Sigmoid colon (tissue), 7 donors: ENCODE results near the gene KCNF1. TPM values are rescaled to one million over a fixed set of nuclear protein-coding genes. Genes with fewer than 3 reads are reported as not detected.

ENCODE experiments used
- DNase-seq: peaks from one replicate; pipeline ENCODE4 v3.0.0-alpha.2; 2019
- H3K27ac ChIP-seq, 4 donors: fragments of 200-600 bp; sonication (generic); one replicate each; pipeline ENCODE4 v1.5.1; 2016 to 2019; ENCODE audit warnings: mild to moderate bottlenecking in 1 of 4
- H3K27me3 ChIP-seq, 3 donors: fragments of 200-600 bp; sonication (generic); one replicate each; pipeline ENCODE4 v1.5.1; 2019; ENCODE audit warnings: mild to moderate bottlenecking in 1 of 3
- H3K36me3 ChIP-seq, 4 donors: fragments of 200-600 bp; sonication (generic); one replicate each; pipeline ENCODE4 v1.5.1; 2016 to 2019
- H3K4me1 ChIP-seq, 4 donors: fragments of 200-600 bp; sonication (generic); one replicate each; pipeline ENCODE4 v1.5.1; 2017 to 2019
- H3K4me3 ChIP-seq, 4 donors: fragments of 200-600 bp; sonication (generic); one replicate each; pipeline ENCODE4 v1.5.1; 2017 to 2019; ENCODE audit warnings: mild to moderate bottlenecking in 2 of 4, moderate library complexity in 1 of 4
- H3K9me3 ChIP-seq, 4 donors: fragments of 200-600 bp in 3 of 4; sonication (generic) in 3 of 4; one replicate each; pipeline versions ENCODE4 v1.5.1 to v1.6.1; 2013 to 2019
- EP300 ChIP-seq, 4 donors: sonication (generic); formaldehyde crosslinking; IDR thresholded peaks; one replicate each; pipeline ENCODE4 v1.6.1; 2017; ENCODE audit warnings: antibody characterized with exemption in 4 of 4
- POLR2A ChIP-seq, 2 donors: fragments of 450-650 bp; IDR thresholded peaks; one replicate each; pipeline ENCODE4 v1.6.1; 2016; ENCODE audit warnings: antibody characterized with exemption in 2 of 2, mild to moderate bottlenecking in 2 of 2, moderate library complexity in 2 of 2
- POLR2AphosphoS5 ChIP-seq, 4 donors: sonication (generic); formaldehyde crosslinking; IDR thresholded peaks; one replicate each; pipeline ENCODE4 v1.6.1; 2017; ENCODE audit warnings: antibody characterized with exemption in 4 of 4
- WGBS, 2 donors: extraction: QIAGEN DNeasy Blood & Tissue Kit; methylation state at CpG; one replicate each; pipeline ENCODE4 v1.1.7; 2013; 5-methylcytosine and 5-hydroxymethylcytosine counted together
- intact Hi-C: fragments of 100-400 bp; cut with DNase I; formaldehyde crosslinking; loops from one replicate; pipeline ENCODE4 v1.15.1; 2023
- polyA plus RNA-seq, 3 donors: library from polyadenylated mRNA; stranded (reverse); fragments of 200-250 nt; gene quantifications; one replicate each; pipeline ENCODE4 v1.2.3, GENCODE V29; 2013
- total RNA-seq, 4 donors: library from RNA; depleted of rRNA; stranded (reverse); fragments of >200 nt; gene quantifications; one replicate each; pipeline ENCODE4 v1.1.0, GENCODE V29; 2016
- TF ChIP-seq, protein P1 (sequence below), 4 experiments: fragments of 450-650 bp in 3 of 4; fragments of 200-600 bp in 1 of 4; IDR thresholded peaks; one replicate each; pipeline ENCODE4 v1.5.1; 2016 to 2019; ENCODE audit warnings: antibody characterized with exemption in 4 of 4, mild to moderate bottlenecking in 3 of 4, moderate library complexity in 2 of 4
- donor health status: healthy with polysubstance abuse.
- donor health status: Bipolar disorder and iron deficiency.
- donor health status: healthy.

Gene KCNF1, protein sequence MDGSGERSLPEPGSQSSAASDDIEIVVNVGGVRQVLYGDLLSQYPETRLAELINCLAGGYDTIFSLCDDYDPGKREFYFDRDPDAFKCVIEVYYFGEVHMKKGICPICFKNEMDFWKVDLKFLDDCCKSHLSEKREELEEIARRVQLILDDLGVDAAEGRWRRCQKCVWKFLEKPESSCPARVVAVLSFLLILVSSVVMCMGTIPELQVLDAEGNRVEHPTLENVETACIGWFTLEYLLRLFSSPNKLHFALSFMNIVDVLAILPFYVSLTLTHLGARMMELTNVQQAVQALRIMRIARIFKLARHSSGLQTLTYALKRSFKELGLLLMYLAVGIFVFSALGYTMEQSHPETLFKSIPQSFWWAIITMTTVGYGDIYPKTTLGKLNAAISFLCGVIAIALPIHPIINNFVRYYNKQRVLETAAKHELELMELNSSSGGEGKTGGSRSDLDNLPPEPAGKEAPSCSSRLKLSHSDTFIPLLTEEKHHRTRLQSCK
- total RNA-seq (1 to 10 TPM in 2 of 4 donors, under 1 TPM in 2; 0.16 to 1.4 (median 0.94) TPM), polyA plus RNA-seq (1 to 10 TPM in 1 of 3 donors, under 1 TPM in 1, not detected in 1; 0.34 to 1.2 TPM)

DNA sequence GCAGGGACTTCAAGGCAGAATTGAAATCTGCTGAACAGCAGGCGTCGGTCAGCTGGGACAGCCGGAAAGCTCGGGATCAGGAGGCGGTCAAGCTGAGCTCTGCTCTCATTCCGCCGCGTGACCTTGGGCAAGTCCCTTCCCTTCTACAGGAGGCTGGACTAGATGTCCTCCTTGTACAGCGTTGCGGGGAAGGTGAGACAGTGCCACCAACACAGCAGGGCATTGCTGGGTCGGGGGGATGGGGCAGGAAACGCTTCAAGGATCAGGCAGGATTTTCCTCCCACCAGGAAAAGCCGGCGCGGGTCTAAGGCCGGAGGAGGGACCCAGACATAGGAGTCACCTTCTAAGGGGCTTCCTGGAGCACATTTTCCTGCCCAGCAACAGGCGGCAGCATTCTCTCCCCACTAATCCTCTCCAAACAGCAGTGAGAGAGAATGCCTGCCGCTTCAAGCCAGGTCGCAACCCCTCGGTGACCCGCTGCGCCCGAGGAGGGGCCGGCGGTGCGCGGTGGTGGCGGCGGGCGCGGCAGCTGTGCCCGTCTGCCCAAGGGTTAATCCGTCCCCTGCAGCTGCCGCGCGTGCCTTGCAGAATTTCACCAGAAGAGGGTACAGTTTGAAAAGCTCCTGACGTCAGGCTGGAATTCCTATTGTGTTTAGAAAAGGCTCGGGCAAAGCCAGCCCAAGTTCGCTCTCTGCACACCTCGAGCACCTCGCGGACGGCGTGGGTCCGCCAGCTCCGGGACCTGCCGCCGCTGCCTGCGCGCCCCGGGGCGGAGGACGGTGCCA, at the start of gene KCNF1:
Gene KCNF1 (plus strand): TSS at position 644 of the 785 bp plus-strand sequence. CDS start 493 bp downstream, outside the sequence.
- Histone ChIP-seq H3K36me3 (no peaks in the 10 kb centered on the region), H3K4me3 (peak within 1 kb of the TSS; percentile 21 to 48 (median 42)), H3K4me1 (peaks cover 0 to 15% (median 6%) of the 10 kb centered on the region in 4 donors), H3K27ac (peak within 1 kb of the TSS in 1 of 4 donors; percentile 57), H3K9me3 (no peaks in the 10 kb centered on the region), H3K27me3 (peaks cover 4 to 29% (median 16%) of the 10 kb centered on the region in 3 donors)
- TF ChIP-seq, protein P1, sequence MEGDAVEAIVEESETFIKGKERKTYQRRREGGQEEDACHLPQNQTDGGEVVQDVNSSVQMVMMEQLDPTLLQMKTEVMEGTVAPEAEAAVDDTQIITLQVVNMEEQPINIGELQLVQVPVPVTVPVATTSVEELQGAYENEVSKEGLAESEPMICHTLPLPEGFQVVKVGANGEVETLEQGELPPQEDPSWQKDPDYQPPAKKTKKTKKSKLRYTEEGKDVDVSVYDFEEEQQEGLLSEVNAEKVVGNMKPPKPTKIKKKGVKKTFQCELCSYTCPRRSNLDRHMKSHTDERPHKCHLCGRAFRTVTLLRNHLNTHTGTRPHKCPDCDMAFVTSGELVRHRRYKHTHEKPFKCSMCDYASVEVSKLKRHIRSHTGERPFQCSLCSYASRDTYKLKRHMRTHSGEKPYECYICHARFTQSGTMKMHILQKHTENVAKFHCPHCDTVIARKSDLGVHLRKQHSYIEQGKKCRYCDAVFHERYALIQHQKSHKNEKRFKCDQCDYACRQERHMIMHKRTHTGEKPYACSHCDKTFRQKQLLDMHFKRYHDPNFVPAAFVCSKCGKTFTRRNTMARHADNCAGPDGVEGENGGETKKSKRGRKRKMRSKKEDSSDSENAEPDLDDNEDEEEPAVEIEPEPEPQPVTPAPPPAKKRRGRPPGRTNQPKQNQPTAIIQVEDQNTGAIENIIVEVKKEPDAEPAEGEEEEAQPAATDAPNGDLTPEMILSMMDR (IDR thresholded peaks at IDR 0.05) = no peak
- TF ChIP-seq POLR2AphosphoS5 (IDR thresholded peaks at IDR 0.05) (no peak), EP300 (IDR thresholded peaks at IDR 0.05) (no peak), POLR2A (IDR thresholded peaks at IDR 0.05) (no peak)
- 10 to 12% methylated on average over 53 of the region's 53 CpGs for WGBS, 2 donors
- intact Hi-C loops = loop anchor here (5.0 to 10.0 kb wide), 2 partner anchors 79 to 213 kb away; no protein-coding TSS in a partner anchor
- peak; percentile 59 for DNase-seq

DNA sequence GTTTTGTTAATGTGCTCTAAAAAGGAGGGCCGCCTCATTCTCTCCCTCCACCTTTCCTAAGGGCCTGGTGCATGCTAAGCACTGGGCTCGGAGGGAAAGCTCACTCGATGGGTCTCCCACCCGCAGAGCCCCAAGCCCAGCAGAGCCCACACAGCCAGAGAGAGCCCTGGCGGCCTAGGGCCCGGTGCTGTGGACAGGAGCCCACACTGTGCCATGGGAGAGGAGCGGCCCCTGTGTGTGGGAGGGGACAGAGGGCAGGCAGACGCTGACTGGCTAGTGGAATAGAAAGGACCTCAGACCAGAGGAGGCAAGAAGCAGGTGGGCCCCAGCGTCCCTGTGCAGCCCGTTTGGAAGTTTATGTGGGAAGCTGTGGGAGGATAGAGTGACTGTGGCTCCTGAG, 49.4 kb upstream of the KCNF1 start:
- DNase-seq = no peak
- H3K4me1 ChIP-seq = peaks cover 0 to 27% (median 10%) of the 10 kb centered on the region in 4 donors

GRCh38 chr2:10863047-10863446, 48.7 kb upstream of the KCNF1 start:
- H3K27ac ChIP-seq = no peak overlapping the region
- WGBS, 2 donors = 94 to 95% methylated on average over 10 of the region's 10 CpGs
- H3K36me3 ChIP-seq = no peaks in the 10 kb centered on the region
- no peaks in the 10 kb centered on the region for H3K9me3 ChIP-seq
- no peaks in the 10 kb centered on the region for H3K27me3 ChIP-seq
- DNase-seq = no peak
- no peak overlapping the region for H3K4me3 ChIP-seq
- intact Hi-C loops = no loop called here
- TF ChIP-seq, protein P1 (IDR thresholded peaks at IDR 0.05) = no peak
- TF ChIP-seq POLR2AphosphoS5 (IDR thresholded peaks at IDR 0.05) (no peak), POLR2A (IDR thresholded peaks at IDR 0.05) (no peak), EP300 (IDR thresholded peaks at IDR 0.05) (no peak)
- peaks cover 0 to 34% (median 17%) of the 10 kb centered on the region in 4 donors for H3K4me1 ChIP-seq

More for the DNA sequence above, 49.4 kb upstream of the KCNF1 start:
- Histone ChIP-seq H3K9me3 (no peaks in the 10 kb centered on the region), H3K27me3 (no peaks in the 10 kb centered on the region), H3K27ac (no peak overlapping the region), H3K4me3 (no peak overlapping the region), H3K36me3 (no peaks in the 10 kb centered on the region)
- intact Hi-C loops = no loop called here
- TF ChIP-seq POLR2AphosphoS5 (IDR thresholded peaks at IDR 0.05) = no peak
- no peak for TF ChIP-seq EP300 (IDR thresholded peaks at IDR 0.05)
- 91 to 93% methylated on average over 10 of the region's 10 CpGs for WGBS, 2 donors

GRCh38 chr2:10863837-10864236, 47.9 kb upstream of the KCNF1 start:
- Histone ChIP-seq H3K36me3 (no peaks in the 10 kb centered on the region), H3K27me3 (no peaks in the 10 kb centered on the region), H3K27ac (peak overlapping the region; percentile 29 to 65 (median 62)), H3K9me3 (no peaks in the 10 kb centered on the region), H3K4me1 (peaks cover 0 to 42% (median 25%) of the 10 kb centered on the region in 4 donors), H3K4me3 (no peak overlapping the region)
- 45 to 67% methylated on average over 8 of the region's 8 CpGs for WGBS, 2 donors
- DNase-seq = no peak
- intact Hi-C loops = loop anchor here (2.0 kb wide), 1 partner anchor 19 kb away; no protein-coding TSS in a partner anchor
- no peak for TF ChIP-seq POLR2AphosphoS5 (IDR thresholded peaks at IDR 0.05)
- no peak for TF ChIP-seq POLR2A (IDR thresholded peaks at IDR 0.05)
- TF ChIP-seq, protein P1 (IDR thresholded peaks at IDR 0.05) = no peak
- TF ChIP-seq EP300 (IDR thresholded peaks at IDR 0.05) = no peak
